NCI-H446 treated with DMSO at 0.1 percent for 48 hours (cell line): ENCODE measurements around the gene TENT4A.
"Not testable (repeated sequence)": the region's sequence is repeated elsewhere in the genome, so short reads cannot be mapped to it uniquely, and the experiment has no call there.

Experiments used
- DNase-seq: peaks from one replicate; lab custom pipeline; 2025; lab: John Stamatoyannopoulos, UW

TENT4A gene

DNA sequence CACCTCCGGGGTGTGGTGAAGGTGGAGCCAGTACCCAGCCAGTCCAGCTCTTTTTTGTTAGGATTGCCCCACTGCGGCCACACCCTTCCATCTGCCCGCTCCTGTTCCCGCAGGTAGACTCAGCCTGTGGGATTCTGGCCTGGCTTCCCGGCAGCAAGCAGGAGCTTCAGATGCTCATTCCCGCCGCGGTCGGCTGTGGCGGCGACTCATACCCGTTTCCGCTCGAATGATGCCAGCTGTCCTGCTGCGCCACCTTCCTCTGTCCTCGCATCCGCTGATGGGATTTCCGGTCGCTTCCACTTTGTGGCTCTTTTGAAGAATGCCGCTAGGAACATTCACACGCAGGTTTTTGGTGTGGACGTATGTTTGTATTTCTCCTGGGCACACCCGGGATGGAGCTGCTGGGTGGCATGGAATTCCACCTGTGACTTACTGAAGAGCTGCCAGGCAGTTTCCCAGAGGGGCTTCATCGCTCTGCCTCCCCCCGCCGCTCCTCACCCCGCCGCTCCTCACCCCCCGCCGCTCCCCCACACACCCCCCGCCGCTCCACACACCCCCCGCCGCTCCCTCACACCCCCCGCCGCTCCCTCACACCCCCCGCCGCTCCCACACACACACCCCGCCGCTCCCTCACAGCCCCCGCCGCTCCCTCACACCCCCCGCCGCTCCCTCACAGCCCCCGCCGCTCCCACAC, 60.3 kb downstream of the TENT4A start:
- DNase-seq, result no peak

DNA sequence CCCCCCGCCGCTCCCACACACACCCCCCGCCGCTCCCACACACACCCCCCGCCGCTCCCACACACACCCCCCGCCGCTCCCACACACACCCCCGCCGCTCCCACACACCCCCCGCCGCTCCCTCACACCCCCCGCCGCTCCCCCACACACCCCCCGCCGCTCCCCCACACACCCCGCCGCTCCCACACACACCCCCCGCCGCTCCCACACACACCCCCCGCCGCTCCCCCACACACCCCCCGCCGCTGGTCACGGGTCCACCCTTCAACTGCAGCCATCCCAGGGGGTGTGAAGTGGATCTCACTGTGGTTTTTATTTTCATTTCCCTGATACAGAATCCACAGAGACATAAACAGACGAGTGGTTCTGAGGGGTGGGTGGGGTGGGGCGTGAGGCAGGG, 61.0 kb downstream of the TENT4A start:
- DNase-seq, result not testable (repeated sequence)

DNA sequence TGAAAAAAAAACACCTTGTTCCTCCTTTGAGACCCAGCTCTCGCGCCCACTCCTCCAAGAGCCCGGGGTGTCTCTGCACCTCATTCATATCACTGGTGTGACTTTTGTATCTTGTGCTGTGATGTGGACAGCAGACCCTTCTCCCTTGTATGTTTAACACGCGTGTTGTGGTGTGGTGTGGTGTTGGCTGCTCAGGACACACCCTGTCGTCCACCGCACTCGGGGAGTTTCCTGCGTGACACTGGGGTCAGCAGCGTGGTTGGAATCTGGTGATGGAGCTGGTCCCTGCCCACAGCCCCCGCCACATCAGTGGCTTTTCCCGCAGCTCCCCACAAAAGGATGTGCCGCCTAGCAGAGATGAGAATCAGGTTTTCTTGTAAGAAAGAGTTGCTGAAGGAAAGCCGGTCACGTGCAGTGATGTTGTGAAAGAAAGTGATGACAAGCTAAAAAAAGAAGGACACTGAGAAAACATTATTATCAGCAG, 61.5 kb downstream of the TENT4A start:
- DNase-seq, result no peak

DNA sequence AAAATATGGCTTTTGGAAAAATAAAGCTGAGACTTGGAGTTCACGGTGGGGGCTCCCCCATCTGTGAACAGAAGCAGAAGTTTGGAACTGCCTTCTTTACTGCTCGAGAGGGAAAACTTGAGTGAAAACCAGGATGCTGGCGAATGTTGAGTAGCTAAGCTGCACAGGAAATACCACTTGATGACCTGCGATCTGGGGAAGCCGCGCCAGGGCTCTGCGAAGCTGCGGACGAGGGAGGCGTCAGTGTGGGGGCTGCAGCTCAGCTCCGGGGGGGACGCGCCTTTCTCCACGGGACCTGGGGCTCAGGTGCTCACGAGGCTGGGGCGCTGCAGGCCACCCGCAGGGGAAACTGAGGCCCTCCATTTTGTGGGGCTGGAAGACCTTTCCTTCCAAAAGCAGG, 62.3 kb downstream of the TENT4A start:
- no peak for DNase-seq

DNA sequence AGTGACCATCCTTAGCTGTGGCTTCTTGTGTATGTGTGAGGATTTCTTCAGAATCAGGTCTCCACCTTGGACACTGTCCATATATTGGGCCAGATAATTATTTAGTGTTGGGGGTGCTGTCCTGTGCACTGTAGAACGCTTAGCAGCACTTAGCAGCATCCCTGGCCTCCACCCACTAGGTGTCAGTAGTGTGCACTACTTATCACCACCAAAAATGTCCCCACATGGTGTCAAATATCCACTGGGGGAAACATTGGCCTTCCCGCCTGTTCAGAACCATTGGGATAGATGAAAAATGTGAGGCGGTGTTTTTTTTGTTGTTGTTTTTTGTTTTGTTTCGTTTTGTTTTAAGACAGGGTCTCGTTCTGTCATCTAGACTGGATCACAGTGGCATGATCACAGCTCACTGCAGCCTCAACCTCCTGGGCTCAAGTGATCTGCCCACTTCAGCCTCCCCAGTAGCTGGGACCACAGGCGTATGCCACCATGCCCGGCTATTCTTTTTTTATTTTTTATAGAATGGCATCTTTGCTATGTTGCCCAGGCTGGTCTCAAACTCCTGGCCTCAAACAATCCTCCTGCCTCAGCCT, 67.7 kb downstream of the TENT4A start:
- no peak for DNase-seq

DNA sequence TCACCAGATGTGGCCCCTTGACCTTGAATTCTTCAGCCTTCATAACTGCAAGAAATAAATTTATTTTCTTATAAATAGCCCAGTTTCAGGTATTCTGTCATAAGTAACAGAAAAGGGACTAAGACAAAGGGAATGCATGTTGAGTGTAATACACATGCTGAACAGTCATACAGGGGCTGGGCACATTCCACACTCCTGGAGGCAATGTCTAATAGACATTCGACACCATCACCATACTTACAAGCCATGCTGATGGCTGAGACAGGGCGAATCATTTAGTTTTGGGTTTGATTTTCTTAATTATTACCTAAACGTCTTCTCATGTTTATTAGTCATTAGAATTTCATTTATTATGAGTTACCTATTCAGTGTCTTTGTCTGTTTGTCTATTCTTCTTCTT, 68.5 kb downstream of the TENT4A start:
- no peak for DNase-seq

DNA sequence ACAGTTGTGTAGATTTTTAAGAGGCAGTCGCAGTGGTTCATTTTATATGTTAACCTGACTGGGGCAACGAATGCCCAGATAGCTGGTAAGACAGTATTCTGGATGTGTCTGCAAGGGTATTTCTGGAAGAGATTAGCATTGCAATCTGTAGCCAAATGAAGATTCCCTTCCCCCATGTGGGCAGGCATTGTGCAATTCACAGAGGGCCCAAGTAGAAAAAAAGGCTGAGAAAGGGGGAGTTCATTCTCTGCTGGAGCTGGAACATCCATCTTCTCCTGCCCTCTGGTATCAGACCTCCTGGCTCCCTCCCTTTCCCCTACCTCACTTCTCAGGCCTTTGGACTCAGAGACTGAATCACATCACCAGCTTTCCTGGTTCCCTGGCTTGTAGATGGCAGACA, 70.6 kb downstream of the TENT4A start:
- DNase-seq, result no peak

DNA sequence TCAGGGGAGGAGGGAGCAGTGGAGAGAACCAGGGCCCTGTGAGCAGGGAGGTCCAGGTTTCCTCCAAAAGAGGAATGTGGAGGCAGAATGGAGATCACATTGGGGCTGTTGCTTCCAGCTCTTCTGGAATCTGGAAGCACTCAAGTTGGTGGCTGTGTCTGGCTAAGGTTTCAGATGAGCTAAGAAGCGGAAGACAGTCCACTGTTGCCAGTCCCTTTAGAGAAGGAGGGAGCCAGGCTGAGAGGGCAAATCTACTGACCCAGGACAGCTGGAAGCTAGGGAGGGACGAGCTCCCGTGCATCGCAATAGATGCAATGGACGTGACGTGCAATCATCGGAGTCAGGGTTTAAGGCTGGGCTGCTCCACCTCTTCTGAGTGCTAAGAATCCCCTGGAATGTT, 71.2 kb downstream of the TENT4A start:
- no peak for DNase-seq

DNA sequence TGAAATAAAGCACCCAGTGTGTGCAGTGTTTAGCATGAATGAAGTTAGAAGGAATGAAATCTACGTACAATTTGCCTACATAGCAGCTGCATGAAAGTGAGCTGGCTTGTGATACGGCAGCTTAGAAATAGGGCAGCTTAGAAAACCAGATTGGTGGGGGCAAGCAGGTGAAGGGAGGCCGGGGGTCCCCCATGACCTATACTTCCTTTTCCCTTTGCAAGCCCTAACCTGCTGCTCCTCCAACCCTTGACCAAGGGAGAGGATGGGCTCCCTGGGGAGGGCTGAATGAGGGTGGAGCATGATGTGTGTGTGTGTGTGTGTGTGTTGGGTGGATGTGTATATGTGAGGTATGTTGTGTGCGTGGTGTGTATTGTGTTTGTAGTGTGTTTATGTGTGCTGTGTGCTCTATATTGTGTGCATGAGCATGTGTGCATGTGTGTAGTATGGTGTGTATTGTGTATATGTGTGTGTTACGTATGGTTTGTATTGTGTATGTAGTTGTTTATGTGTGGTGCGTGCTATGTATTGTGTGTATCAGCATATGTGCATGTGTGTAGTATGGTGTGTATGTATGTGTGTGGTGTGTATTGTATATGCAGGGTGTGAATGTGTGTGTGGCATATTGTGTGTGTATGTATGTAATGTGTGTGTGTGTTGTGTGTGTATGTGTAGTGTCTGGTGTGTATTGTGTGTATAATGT, 72.1 kb downstream of the TENT4A start:
- no peak for DNase-seq

DNA sequence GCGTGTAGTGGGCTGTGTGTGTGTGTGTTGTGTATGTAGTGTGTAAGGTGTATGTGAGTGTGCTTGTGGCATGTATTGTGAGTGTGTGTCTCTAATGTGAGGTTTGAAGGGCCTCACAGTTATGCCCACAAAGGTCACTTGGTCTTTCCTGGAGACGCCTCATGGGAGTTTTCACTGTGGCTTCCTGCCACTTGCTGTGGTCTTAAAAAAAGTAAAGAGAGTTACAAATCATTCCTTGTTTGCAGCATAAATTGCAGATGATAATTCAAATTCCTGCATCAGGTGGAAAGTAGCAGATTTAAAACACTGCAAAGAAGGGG, 72.6 kb downstream of the TENT4A start:
- DNase-seq, result no peak

DNA sequence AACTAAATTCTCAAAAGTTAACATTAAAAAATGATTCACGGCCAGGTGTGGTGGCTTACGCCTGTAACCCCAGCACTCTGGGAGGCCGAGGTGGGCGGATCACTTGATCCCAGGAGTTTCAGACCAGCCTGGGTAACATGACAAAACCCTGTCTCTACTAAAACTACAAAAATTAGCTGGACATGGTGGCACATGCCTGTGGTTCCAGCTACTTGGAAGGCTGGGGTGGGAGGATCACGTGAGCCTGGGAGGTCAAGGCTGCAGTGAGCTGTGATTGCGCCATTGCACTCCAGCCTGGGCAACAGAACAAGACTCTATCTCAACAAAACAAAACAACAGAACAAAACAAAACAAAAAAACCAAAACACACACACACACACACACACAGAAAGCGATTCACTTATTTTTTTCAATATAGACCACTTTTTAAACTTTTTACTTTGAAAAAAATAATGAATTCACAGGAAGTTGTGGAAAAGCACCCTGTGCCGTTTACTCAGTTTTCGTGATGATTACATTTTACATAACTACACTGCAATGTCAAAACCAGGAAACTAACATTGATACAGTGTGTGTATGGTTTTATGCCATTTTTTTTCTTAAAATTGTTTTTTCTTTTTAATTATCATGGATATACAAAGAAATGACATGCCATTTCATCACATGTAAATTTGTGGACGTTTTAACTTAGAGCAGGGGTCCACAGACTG, 73.7 kb downstream of the TENT4A start:
- no peak for DNase-seq

DNA sequence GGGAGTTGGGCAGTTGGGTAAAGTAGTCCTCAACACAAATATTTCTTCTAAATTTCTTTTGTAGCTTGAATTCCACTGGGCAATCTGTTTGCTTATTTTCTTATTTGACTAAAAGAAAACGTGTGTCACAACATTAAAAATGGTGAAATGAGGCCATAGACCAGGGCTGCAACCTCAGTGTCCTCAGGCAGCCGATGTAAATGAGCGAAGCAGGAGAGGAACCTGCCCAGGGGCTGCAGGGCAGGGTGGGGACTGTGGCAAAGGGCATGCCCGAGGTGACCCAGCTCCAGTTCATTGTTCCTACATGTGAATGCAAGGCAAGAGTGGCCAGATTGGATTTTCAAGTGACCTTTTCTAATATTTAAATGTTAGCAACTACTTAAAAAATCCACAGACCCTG, 74.7 kb downstream of the TENT4A start:
- no peak for DNase-seq

DNA sequence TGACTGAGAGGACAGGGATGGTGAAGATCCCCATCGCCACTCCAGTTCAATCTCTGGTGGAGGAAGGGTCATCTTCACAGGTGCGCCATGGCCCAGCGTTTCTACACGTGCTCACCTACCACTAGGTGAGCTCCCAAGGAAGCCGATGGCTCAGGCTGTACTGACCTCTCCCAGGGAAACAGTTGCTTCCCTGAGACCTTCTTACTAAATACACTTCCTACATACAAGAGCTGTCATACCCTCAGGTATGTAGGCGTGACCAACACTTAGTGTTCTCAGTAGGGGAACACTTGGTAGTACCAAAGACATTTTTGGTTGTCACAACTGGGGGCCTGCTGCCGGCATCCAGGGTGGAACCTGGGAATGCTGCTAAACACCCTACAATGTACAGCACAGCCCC, 75.2 kb downstream of the TENT4A start:
- DNase-seq, result no peak

DNA sequence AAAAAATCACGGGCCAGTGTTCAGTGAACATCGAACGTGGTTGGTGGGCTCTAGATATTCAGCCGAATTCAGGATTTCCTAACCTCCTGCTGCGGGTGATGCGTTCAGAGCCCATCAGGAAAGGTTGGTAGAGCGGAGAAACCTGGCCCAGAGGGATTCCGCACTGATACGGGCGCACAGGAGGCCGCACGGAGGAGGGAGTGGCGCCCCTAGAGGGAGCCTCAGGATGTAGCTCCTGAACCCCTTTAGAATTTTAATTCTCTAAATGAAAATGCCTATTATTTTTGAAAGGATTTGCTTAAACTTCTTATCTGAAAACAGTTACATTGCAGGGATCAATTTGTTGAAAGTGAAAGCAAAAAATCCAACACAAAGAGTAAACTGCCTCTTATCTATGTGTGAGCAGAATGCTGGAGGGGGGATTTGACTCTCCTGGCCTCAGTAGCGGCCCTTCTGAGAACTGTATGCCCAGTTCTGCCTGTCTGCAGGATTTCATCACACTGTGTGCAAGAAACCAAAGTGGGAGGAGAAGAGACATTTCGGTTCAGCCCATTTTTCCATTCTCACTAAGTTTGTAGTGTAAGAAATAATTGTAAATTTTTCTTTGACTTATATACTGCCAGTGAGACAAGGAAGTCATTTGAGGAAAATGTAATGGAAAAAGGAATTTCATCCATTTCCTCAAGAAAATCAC, 75.9 kb downstream of the TENT4A start:
- DNase-seq, result no peak

DNA sequence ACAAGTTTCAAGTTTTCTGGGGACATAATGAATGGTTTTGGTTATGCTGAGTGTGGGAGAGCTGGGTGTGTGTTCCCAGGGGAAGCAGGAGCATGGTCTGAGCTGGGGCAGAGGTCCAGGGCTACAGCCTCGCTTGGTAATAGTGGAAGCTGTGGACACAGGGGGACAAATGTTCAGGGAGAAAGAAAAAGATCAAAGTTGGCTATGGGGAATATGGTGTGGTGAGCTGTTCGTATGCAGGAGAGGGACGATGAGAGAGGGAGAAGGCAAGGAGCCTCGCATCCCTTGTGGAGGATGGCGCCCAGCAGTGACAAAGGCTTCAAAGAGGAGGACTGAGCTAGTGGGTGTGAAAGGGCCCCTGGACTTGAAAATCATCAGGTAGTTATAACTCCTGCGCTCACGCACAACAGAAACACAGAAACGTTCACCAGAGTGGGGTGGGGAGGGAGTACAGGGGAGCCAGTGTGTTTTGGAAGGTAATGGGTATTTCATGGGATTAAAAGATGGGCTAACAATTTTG, 77.2 kb downstream of the TENT4A start:
- no peak for DNase-seq

DNA sequence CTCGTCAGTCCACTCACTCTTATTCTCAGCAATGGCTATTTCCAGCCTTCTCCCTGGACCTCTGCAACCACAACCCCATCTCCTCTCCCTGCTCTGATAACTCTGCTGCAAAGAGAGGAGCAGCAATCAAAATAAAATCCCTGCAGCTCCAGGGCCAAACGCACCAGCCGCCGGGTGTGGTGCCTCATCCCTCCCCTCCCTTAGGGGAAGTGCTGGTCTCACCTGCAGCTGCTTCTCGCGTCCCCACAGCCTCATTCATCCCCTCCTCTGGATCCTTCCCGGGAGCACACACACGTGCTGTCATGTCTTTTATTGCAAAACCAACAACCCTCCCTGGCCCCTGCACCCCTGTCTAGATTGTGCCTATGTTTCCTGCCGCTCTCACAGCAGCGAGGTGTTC, 77.8 kb downstream of the TENT4A start:
- no peak for DNase-seq

DNA sequence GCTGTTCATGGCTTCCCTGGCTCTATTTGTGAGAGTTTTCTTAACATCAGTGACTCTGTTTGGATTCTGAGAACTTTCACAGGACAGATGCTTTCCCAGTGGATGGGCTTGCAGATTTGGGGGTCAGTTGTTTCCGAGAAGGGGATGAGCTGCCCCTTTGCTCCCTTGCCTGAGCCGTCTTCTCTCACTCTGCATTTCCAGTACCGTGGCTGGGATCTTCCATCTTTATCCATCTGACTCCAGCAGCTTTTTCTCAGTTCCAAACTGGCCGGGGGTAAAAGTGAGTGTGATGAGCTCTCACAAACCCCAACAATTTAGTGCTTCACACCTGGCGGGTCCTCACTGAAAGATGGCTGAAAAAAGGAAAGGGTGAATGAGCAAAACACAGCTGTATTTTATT, 79.1 kb downstream of the TENT4A start:
- DNase-seq, result no peak

DNA sequence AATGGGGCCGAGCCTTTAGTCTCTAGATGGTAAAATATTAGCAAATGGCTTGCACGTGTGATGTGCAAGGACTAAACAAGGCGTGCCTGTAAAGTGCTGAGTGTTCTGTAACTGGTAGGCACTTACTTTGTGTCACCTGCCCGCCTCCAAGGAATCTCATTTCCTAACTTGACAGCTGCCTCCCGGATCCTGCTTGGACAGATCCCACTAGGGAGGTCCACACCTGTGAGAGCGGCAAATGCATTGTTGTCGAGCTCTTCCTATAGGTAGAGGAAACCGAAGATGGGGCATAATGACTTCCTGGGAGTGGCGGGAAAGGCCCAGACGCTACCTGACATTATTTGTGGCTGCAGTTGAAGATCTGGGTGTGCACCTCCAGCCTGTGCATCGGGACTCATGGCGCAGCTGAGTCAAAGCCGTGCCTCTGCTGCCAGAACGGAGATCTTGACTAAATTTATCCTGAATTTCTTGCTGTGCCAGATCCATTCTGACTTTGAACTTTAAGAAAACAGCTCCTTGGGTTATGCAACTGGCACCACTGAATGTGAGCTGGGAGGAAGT, 79.8 kb downstream of the TENT4A start:
- DNase-seq, result no peak

DNA sequence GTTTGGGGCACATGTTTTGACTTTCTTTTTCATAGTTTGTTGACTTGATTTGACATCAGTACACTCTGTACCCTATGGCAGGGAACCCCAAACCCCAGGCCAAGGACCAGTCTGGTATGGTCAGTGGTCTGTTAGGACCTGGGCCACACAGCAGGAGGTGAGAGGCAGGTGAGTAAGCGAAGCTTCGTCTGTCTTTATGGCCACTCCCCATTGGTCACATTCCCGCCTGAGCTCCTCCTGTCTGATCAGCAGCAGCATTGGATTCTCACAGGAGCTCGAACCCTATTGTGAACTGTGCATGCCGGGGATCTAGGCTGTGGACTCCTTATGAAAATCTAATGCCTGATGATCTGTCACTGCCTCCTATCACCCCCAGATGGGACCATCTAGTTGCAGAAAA, 88.0 kb downstream of the TENT4A start:
- DNase-seq, result no peak

DNA sequence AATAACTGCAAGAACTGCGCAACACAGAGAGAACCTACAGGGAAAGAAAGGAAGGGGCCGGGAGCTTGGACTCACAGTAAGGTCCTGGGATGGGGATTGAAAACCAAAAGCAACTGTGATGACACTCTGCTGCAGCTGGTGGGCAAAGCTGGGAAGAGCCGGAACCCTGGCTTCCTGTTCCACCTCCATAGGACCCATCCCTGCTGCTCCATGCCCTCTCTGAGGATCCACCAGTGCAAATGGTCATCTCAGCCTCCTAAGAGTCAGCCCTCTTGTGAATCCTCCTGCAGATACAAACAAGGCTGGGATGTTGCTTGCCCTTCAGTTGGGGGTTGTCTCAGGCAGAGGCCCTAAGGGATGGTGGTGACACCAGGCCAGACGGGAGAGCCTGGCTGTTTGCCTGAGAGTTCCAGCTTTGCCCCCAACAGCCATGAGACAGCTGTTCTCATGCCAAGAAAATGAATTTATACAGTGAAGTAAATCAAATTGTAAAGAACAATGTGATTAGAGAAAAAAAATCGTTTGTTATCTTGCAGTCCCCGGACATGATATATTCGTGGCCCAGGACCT, 90.8 kb downstream of the TENT4A start:
- peak; percentile 8 for DNase-seq

DNA sequence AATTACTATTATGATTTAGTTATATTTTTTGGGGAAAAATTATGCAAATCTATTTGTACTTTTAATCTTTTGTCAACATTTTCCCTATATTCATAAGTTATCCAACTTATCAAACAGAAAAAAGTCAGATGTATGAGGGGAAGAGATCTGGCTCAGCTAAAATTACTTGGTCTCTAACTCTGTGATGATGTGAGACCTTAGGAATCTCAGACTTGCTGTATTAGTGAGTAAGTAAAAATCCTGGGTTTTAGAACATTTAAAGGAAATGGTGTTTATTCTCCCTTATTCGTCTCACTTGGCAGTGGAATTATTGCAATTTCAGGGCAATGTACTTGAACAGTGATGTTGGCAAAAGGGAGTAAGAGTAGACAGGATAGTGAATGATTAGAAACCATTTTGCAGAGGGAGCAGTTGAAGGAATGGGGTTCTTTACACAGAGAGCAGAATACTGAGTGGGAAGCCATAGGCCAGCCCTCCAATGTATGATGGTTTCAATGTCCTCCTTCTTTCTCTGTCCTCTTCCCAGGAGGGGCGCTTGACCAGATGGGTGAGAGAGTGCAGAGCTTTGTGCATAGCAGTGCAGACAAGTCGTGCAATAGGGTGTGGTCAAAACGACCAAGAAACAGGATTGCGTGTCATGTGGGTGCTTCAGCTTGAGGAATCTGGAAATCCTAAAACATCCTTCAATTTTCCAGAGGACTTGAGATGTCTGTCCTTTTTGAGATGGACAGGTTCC, 91.7 kb downstream of the TENT4A start:
- DNase-seq, result no peak
